ENCODE results near the gene SLC1A3.

- TF ChIP-seq CTCF (conservative IDR thresholded peaks at IDR 0.05; ENCODE audit: low read depth, low read length) (no peak), POLR2A (IDR thresholded peaks at IDR 0.05; ENCODE audit: low read depth, low read length) (no peak), MAZ (IDR thresholded peaks at IDR 0.05; ENCODE audit: borderline replicate concordance, low read depth, low read length) (no peak), CEBPB (IDR thresholded peaks at IDR 0.05; ENCODE audit: low read depth, low read length) (no peak)
These were observed 76.1 kb downstream of the SLC1A3 start for GRCh38 chr5:36682499-36682898.
